T-helper 1 cell treated with Interleukin-12 subunit alpha and Interleukin-12 subunit beta and Interleukin-4 antibody, amounts not matched to agents 30 ng/mL and 1 ng/mL, for 36 hours (primary cell): ENCODE measurements around the gene RAB37. TPM values are rescaled to one million over a fixed set of nuclear protein-coding genes. Genes with fewer than 3 reads are reported as not detected.

Experiments
- intact Hi-C: fragments of 100-400 bp; cut with micrococcal nuclease; formaldehyde crosslinking; loops from one replicate; pipeline ENCODE4 v1.15.1; 2024
- total RNA-seq: library from RNA; stranded (reverse); gene quantifications from 2 replicates; pipeline ENCODE4 v1.2.3, GENCODE V29; 2022

The RAB37 gene
- total RNA-seq, 1 donor from 2014 or later: 56.8 TPM

DNA sequence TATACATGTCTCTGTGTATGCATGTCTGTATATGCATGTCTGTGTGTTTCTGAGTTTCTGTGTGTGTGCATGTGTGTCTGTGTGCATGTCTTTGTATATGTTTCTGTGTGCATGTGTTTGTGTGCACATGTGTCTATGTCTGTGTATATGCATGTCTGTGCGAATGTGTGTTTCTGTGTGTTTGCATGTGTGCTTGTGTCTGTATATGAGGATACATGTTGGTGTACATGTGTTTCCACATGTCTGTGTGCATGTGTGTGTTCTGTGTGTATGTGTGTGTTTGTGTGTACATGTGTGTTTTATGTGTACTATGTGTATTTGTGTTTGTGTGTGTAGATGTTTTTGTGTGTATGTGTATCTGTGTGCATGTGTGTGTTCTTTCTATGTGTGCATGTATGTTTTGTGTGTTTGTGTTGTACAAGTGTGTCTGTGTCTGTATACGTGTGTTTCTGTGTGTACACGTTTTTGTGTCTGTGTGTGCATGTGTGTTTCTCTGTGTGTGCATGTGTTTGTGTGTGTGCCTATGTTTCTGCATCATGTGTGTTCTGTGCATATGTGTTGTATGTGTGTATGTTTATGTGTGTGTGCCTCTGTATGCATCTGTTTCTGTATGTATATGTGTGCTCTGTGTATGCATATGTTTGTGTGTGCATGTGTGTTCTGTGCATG, 8.9 kb upstream of the RAB37 start:
- intact Hi-C loops: no loop called here

DNA sequence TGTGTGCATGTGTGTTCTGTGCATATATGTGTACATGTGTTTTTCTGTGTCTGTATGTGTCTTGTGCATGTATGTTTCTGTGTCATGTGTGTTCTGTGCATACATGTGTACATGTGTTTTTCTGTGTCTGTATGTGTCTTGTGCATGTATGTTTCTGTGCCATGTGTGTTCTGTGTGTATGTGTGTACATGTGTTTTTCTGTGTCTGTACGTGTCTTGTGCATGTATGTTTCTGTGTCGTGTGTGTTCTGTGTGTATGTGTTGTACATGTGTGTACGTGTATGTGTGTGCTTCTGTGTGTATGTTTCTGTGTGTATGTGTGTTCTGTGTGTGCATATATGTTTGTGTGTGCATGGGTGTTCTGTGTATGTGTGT, 8.4 kb upstream of the RAB37 start:
- intact Hi-C loops: no loop called here

- intact Hi-C loops: no loop called here
Measured at GRCh38 chr17:74729368-74729767, 7.7 kb upstream of the RAB37 start.

GRCh38 chr17:74729866-74730265, 7.2 kb upstream of the RAB37 start:
- intact Hi-C loops: no loop called here

DNA sequence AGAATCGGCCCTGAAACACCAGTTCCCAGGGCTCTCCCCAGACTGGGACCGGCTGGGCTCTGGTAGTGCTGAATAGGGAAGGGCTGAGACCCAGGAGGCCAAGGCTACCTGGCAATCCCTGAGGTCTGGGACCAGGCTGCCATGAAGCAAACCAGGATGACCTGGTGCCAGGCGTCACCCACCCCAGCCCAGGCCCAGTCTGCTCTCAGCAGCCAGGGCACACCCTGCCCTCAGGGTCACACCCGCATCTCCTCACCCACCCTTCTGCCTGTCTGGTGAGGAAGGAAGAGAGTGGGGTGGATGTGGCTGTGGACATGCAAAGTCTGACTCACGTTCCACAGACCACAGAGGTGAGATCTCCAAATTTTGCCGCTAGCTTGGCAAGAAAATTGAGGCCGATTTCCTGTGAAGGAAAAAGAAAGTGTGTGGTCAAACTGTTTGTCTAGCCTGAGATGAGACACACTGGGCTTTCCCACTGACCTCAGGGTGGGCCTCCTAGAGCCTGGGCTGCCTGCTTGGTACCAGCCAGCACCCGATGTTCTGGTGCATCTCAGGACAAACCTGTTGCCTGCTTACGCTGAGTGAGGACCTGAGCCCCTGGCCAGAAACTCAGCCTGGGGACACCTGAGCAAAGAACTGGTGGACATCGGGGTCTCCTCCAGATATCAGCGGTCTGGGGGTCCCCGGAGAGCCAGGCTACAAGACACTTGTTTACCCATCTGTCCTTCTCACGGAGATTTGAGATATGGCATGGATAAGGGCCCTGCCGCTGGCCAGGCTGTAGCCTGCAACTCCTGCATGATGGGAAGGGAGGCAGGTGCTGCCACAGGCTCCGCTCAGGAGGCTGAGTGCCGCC, 6.3 kb upstream of the RAB37 start:
- intact Hi-C loops: no loop called here

- intact Hi-C loops: no loop called here
Measured at GRCh38 chr17:74731347-74731605, 5.8 kb upstream of the RAB37 start.

DNA sequence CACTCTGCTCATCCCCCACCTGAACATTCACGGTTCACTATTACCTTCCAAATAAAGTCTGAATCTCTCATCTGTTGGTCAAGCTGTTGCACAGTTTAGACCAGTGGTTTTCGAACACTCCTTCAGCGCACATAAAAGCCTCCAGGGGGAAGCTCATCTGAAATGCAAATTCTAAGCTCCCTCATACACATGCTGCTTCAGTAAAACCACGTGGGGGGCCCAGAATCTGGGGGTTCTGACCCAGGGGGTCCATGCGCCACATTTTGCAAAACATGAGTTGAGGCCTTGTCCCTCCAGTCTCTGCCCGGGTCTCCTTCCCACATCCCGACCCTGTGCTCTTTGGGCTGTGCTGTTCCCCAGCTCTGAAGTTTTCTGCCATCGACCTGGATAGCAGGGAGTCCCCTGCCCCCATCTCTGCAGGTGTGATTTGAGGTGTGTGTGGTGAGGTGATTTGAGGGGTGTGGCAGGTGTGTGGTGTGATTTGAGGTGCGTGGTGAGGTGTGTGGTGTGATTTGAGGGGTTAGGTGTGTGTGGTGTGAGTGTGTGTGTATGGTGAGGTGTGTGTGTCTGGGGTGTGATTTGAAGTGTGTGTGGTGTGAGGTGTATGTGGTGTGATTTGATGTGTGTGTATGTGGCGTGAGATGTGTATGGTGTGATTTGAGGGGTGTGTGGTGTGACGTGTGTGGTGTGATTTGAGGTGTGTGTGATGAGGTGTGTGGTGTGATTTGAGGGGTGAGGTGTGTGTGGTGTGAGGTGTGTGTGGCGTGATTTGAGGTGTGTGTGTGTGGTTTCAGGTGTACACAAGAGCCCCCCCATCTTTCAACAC, 4.8 kb upstream of the RAB37 start:
- intact Hi-C loops: no loop called here

GRCh38 chr17:74733365-74734122, 3.5 kb upstream of the RAB37 start:
- intact Hi-C loops: no loop called here

- intact Hi-C loops: no loop called here
Measured at GRCh38 chr17:74734256-74734655, 2.8 kb upstream of the RAB37 start.

- intact Hi-C loops: loop anchor here (1.0 kb wide), 3 partner anchors 11 to 171 kb away; partner anchors contain the start of gene NHERF1
Measured at GRCh38 chr17:74737299-74738050, 419 bp downstream of the RAB37 start.

DNA sequence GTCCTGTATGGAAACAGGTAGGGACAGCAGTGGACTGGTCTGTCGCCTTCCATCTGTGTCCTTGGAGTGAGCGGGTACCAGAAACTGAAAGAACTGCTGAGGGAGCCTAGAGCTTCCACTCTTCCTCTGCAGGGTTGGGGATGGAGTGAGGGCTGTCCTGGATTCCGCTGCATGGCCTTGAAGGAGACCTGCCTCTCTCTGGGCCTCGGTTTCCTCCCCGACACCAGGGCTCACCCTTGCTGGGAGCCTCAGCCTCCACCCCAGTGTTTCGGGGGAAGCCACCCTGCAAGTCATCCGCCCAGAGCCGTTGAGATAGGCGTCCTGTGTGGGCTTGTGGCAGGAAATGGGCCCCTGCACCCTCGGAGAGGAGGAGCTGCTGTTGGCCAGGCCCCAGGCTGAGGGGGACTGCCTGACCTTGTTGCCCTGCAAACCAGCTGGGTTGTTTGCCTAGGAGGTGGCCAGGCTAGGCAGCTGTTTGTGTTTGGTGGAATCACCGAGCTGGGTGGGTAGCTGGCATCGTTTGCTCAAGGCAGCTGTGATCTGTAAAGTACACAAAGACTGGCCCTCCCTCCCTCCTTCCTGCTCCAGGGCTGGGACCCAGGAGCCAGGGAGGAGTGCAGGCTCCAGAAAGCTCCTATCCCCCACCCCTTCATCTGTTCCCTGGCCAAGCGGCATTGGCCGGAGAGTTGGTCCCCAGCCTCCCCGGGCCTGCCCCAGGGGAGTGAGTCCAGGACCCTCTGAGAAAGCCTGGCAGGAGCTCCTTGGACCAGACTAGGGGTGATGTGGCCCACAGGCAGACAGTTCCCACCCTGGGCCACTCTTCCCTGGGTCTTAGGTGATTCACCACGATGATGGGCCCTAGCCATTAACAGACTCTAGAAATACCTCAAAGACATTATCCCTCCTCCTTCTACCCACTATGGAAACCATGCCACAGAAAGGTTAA, 1.3 kb downstream of the RAB37 start:
- intact Hi-C loops: loop anchor here (1.0 kb wide), 2 partner anchors 10 to 81 kb away; partner anchors contain the start of gene NHERF1

DNA sequence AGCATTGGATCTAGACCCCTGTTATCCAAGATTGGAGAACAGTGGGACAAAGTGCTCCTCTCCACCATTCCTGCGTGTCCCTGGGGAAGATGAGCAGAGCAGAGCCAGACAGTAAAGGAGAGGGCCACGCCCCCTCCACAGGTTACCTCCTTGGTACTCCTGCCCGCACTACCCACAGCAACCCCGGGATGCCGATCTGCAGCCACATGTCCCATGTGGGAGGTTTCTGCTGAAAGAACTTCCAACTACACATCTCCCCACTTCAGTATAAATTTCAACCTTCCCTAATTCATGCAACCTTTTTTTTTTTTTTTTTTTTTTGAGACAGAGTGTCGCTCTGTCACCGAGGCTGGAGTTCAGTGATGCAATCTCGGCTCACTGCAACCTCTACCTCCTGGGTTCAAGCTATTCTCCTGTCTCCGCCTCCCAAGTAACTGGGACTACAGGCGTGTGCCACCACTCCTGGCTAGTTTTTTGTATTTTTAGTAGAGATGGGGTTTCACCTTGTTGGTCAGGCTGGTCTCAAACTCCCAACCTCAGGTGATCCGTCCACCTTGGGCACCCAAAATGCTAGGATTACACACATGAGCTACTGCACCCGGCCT, 2.3 kb downstream of the RAB37 start:
- intact Hi-C loops: no loop called here

GRCh38 chr17:74740173-74740572, 3.1 kb downstream of the RAB37 start:
- intact Hi-C loops: loop anchor here (5.0 kb wide), 2 partner anchors 363 to 458 kb away; no protein-coding TSS in a partner anchor

DNA sequence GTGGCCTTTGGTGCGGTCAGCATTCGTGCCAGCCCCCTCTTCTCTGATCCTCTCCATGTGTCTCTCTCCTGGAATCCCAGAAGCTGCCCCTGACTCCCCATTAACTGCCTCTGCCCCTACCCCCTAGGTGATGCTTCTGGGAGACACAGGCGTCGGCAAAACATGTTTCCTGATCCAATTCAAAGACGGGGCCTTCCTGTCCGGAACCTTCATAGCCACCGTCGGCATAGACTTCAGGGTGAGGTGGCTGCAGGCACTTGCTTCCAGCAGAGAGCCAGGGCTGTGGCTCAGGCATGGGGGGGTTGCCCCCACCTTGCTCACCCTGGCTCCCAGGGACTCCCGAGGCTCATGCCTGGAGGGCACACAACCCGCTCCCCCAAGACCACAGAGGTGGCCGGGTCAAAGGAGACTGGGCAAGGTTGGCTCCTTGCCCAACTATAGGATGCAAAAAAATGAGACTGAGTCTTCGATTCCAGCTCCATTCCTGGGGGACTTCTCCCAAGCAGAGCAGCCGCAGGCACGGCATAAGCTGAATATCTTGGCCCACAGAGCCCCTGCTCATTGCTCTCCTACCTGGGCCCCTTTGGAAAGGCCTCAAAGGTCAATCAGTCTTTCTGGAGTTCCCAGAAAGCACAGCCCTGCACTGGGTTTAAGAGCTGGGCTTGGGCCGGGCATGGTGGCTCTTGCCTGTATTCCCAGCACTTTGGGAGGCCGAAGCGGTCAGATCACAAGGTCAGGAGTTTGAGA, 3.8 kb downstream of the RAB37 start:
- intact Hi-C loops: loop anchor here (5.0 kb wide), 2 partner anchors 364 to 459 kb away; no protein-coding TSS in a partner anchor

- intact Hi-C loops: loop anchor here (1.0 to 5.0 kb wide), 3 partner anchors 365 to 539 kb away; partner anchors contain the start of gene RPL38
Measured at GRCh38 chr17:74742153-74742515, 5.1 kb downstream of the RAB37 start.

- intact Hi-C loops: loop anchor here (1.0 to 5.0 kb wide), 3 partner anchors 366 to 540 kb away; partner anchors contain the start of gene RPL38
Measured at GRCh38 chr17:74742978-74743545, 6.0 kb downstream of the RAB37 start.

- intact Hi-C loops: loop anchor here (1.0 to 5.0 kb wide), 9 partner anchors 16 to 461 kb away; no protein-coding TSS in a partner anchor
Measured at GRCh38 chr17:74743755-74744154, 6.7 kb downstream of the RAB37 start.

DNA sequence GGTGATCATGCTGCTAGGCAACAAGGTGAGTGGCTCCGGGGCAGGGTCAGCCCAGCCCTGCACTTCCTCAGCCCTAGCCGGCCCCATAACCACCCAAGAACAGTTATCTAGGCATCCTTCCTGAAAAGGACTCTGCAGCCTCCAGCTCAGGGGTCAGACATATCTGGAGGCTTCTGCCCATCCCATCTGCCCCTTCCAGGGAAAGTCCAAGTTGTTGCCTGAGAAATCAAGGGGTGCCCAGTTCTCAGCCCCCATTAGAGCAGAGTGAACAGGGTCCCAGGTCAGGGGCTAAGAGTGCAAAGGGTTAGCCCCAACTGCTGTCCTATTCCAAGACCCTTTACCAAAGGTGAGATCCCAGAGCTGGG, 7.3 kb downstream of the RAB37 start:
- intact Hi-C loops: loop anchor here (1.0 to 5.0 kb wide), 9 partner anchors 15 to 462 kb away; no protein-coding TSS in a partner anchor
